Measurements from ENCODE around the gene OR52A1. TPM values are rescaled to one million over a fixed set of nuclear protein-coding genes. Genes with fewer than 3 reads are reported as not detected.

Gene OR52A1
- not detected in 5 replicates for total RNA-seq (2022; extraction: Qiagen RNA extraction)

GRCh38 chr11:5154657-5155056, at the start of gene OR52A1:
Gene OR52A1 (minus strand): TSS chr11:5154757. CDS start chr11:5152369, 2,388 bp downstream.

GRCh38 chr11:5200582-5200981, 46.0 kb upstream of the OR52A1 start, which contains the start of gene OR51V1:
Gene OR51V1 (minus strand): TSS chr11:5200682. CDS start chr11:5200682, 0 bp downstream.

GRCh38 chr11:5137996-5138395, 16.6 kb downstream of the OR52A1 start, which contains the start of gene OR52A5:
Gene OR52A5 (minus strand): TSS chr11:5138356. CDS start chr11:5132642, 5,714 bp downstream.

Other genes with a start within 250 kb of the OR52A1 start
- not detected in 5 replicates for gene OR51G2, start 235.4 kb downstream of the OR52A1 start, total RNA-seq (2022; extraction: Qiagen RNA extraction)
- gene OR51G1, start 230.4 kb downstream of the OR52A1 start, total RNA-seq (2022; extraction: Qiagen RNA extraction) = not detected in 5 replicates
- not detected in 5 replicates for gene OR51A4, start 207.2 kb downstream of the OR52A1 start, total RNA-seq (2022; extraction: Qiagen RNA extraction)
- gene OR51A2, start 199.0 kb downstream of the OR52A1 start, total RNA-seq (2022; extraction: Qiagen RNA extraction) = not detected in 5 replicates
- gene OR51L1, start 159.9 kb downstream of the OR52A1 start, total RNA-seq (2022; extraction: Qiagen RNA extraction) = not detected in 5 replicates
- gene OR52J3, start 108.2 kb downstream of the OR52A1 start, total RNA-seq (2022; extraction: Qiagen RNA extraction) = not detected in 5 replicates
- gene OR52E2, start 95.1 kb downstream of the OR52A1 start, total RNA-seq (2022; extraction: Qiagen RNA extraction) = not detected in 5 replicates
- not detected in 5 replicates for gene OR52E1, start 85.2 kb downstream of the OR52A1 start, total RNA-seq (2022; extraction: Qiagen RNA extraction)
- gene OR52A5, start 16.4 kb downstream of the OR52A1 start, total RNA-seq (2022; extraction: Qiagen RNA extraction) = not detected in 5 replicates
- not detected in 5 replicates for gene OR51V1, start 45.9 kb upstream of the OR52A1 start, total RNA-seq (2022; extraction: Qiagen RNA extraction)
- gene HBB, start 72.3 kb upstream of the OR52A1 start, total RNA-seq (2022; extraction: Qiagen RNA extraction) = 0.24 TPM in 1 of 5 replicates, not detected in the others
- not detected in 5 replicates for gene HBD, start 79.7 kb upstream of the OR52A1 start, total RNA-seq (2022; extraction: Qiagen RNA extraction)
- gene HBG1, start 95.1 kb upstream of the OR52A1 start, total RNA-seq (2022; extraction: Qiagen RNA extraction) = not detected in 5 replicates
- gene HBG2, start 100.0 kb upstream of the OR52A1 start, total RNA-seq (2022; extraction: Qiagen RNA extraction) = not detected in 5 replicates
- gene HBE1, start 115.2 kb upstream of the OR52A1 start, total RNA-seq (2022; extraction: Qiagen RNA extraction) = 0.10 to 0.19 TPM (median 0.17 TPM) in 3 of 5 replicates, not detected in the others
- gene OR51B4, start 147.2 kb upstream of the OR52A1 start, total RNA-seq (2022; extraction: Qiagen RNA extraction) = not detected in 5 replicates
- not detected in 5 replicates for gene OR51B2, start 169.5 kb upstream of the OR52A1 start, total RNA-seq (2022; extraction: Qiagen RNA extraction)
- gene OR51B5, start 188.8 kb upstream of the OR52A1 start, total RNA-seq (2022; extraction: Qiagen RNA extraction) = not detected in 5 replicates
- not detected in 5 replicates for gene OR51B6, start 196.8 kb upstream of the OR52A1 start, total RNA-seq (2022; extraction: Qiagen RNA extraction)
- gene OR51M1, start 229.1 kb upstream of the OR52A1 start, total RNA-seq (2022; extraction: Qiagen RNA extraction) = not detected in 5 replicates